Skeletal muscle tissue (tissue), 4 donors: ENCODE results near the gene ZNF433. TPM values are rescaled to one million over a fixed set of nuclear protein-coding genes. Genes with fewer than 3 reads are reported as not detected.

Experiments
- H3K27ac ChIP-seq: one replicate; pipeline ENCODE4 v1.7.0; 2013; ENCODE audit warnings: mild to moderate bottlenecking, low read depth, low read length, inconsistent platforms
- H3K27me3 ChIP-seq, 3 donors: one replicate each; pipeline ENCODE4 v1.7.0; 2013; ENCODE audit warnings: low read length in 3 of 3; ENCODE audit not compliant: control insufficient read depth in 3 of 3, insufficient read depth in 3 of 3
- H3K36me3 ChIP-seq, 3 donors: one replicate each; pipeline ENCODE4 v1.7.0; 2013; ENCODE audit warnings: low read length in 3 of 3; ENCODE audit not compliant: control insufficient read depth in 3 of 3, insufficient read depth in 3 of 3
- H3K4me1 ChIP-seq, 3 donors: one replicate each; pipeline ENCODE4 v1.7.0; 2013; ENCODE audit warnings: low read length in 3 of 3, mild to moderate bottlenecking in 3 of 3; ENCODE audit not compliant: control insufficient read depth in 3 of 3, insufficient read depth in 3 of 3
- H3K4me3 ChIP-seq, 3 donors: one replicate each; pipeline ENCODE4 v1.7.0; 2013; ENCODE audit warnings: low read length in 3 of 3
- H3K9ac ChIP-seq, 3 donors: one replicate each; pipeline ENCODE4 v1.7.0; 2013; ENCODE audit warnings: low read length in 3 of 3, mild to moderate bottlenecking in 3 of 3, moderate library complexity in 2 of 3, low read depth in 1 of 3
- H3K9me3 ChIP-seq, 3 donors: one replicate each; pipeline ENCODE4 v1.7.0; 2013; ENCODE audit warnings: low read length in 3 of 3; ENCODE audit not compliant: control insufficient read depth in 3 of 3
- total RNA-seq: library from RNA; depleted of rRNA; stranded (reverse); fragments of >200 nt; gene quantifications from one replicate; pipeline ENCODE4 v1.2.3, GENCODE V29; 2014
- donor health status: Osteomylitis.

The ZNF433 gene
- total RNA-seq, 1 donor from 2014 or later, result 4.2 TPM

- peaks cover 0 to 6% (median 3%) of the 10 kb centered on the region in 3 donors for H3K27me3 ChIP-seq
- peak overlapping the region; percentile 78 to 88 (median 82) for H3K4me3 ChIP-seq
- no peaks in the 10 kb centered on the region for H3K36me3 ChIP-seq
- H3K9me3 ChIP-seq, result no peaks in the 10 kb centered on the region
- H3K27ac ChIP-seq, result no peak overlapping the region
- peaks cover 7 to 10% (median 8%) of the 10 kb centered on the region in 3 donors for H3K4me1 ChIP-seq
- peak overlapping the region; percentile 45 to 75 (median 69) for H3K9ac ChIP-seq
Observed at GRCh38 chr19:12052091-12052496, 16.6 kb upstream of the ZNF433 start.

- Histone ChIP-seq H3K4me3 (no peak overlapping the region), H3K36me3 (peaks cover 0 to 2% (median 0%) of the 10 kb centered on the region in 3 donors), H3K9ac (no peak overlapping the region), H3K27me3 (peaks cover 0 to 6% (median 3%) of the 10 kb centered on the region in 3 donors), H3K9me3 (peaks cover 4 to 14% (median 14%) of the 10 kb centered on the region in 3 donors), H3K27ac (no peak overlapping the region), H3K4me1 (peaks cover 7 to 8% (median 8%) of the 10 kb centered on the region in 3 donors)
Observed at GRCh38 chr19:12047868-12048267, 12.4 kb upstream of the ZNF433 start.

GRCh38 chr19:12043752-12044422 lies 8.4 kb upstream of the ZNF433 start:
- Histone ChIP-seq H3K27ac (no peak overlapping the region), H3K9me3 (peaks cover 7 to 19% (median 17%) of the 10 kb centered on the region in 3 donors), H3K9ac (no peak overlapping the region), H3K4me1 (no peaks in the 10 kb centered on the region), H3K36me3 (peaks cover 0 to 2% (median 0%) of the 10 kb centered on the region in 3 donors), H3K4me3 (peak overlapping the region in 1 of 3 donors; percentile 48), H3K27me3 (no peaks in the 10 kb centered on the region)

GRCh38 chr19:12042893-12043292 lies 7.4 kb upstream of the ZNF433 start:
- no peak overlapping the region for H3K9ac ChIP-seq

GRCh38 chr19:12034620-12035019 lies 859 bp downstream of the ZNF433 start:
- Histone ChIP-seq H3K4me3 (peak overlapping the region; percentile 91 to 97 (median 94)), H3K27ac (no peak overlapping the region), H3K36me3 (peaks cover 0 to 3% (median 0%) of the 10 kb centered on the region in 3 donors)

More at GRCh38 chr19:12042893-12043292, 7.4 kb upstream of the ZNF433 start:
- H3K4me3 ChIP-seq, result no peak overlapping the region
- H3K27ac ChIP-seq, result no peak overlapping the region
- peaks cover 7 to 19% (median 17%) of the 10 kb centered on the region in 3 donors for H3K9me3 ChIP-seq
- H3K27me3 ChIP-seq, result no peaks in the 10 kb centered on the region
- peaks cover 0 to 2% (median 0%) of the 10 kb centered on the region in 3 donors for H3K36me3 ChIP-seq
- no peaks in the 10 kb centered on the region for H3K4me1 ChIP-seq

GRCh38 chr19:12034198-12034597 lies 1.3 kb downstream of the ZNF433 start:
- H3K9ac ChIP-seq, result peak overlapping the region in 2 of 3 donors; percentile 91 to 98

More at GRCh38 chr19:12034620-12035019, 859 bp downstream of the ZNF433 start:
- peak overlapping the region; percentile 91 to 98 (median 98) for H3K9ac ChIP-seq
- no peaks in the 10 kb centered on the region for H3K9me3 ChIP-seq
- H3K27me3 ChIP-seq, result no peaks in the 10 kb centered on the region
- H3K4me1 ChIP-seq, result peaks cover 5 to 6% (median 6%) of the 10 kb centered on the region in 3 donors

GRCh38 chr19:12015753-12016116 lies 19.7 kb downstream of the ZNF433 start:
- Histone ChIP-seq H3K9ac (no peak overlapping the region), H3K4me3 (peak overlapping the region in 1 of 3 donors; percentile 33), H3K27me3 (no peaks in the 10 kb centered on the region), H3K36me3 (peaks cover 40 to 49% (median 43%) of the 10 kb centered on the region in 3 donors), H3K9me3 (peaks cover 23 to 33% (median 26%) of the 10 kb centered on the region in 3 donors), H3K27ac (no peak overlapping the region), H3K4me1 (no peaks in the 10 kb centered on the region)

More at GRCh38 chr19:12034198-12034597, 1.3 kb downstream of the ZNF433 start:
- Histone ChIP-seq H3K4me3 (peak overlapping the region in 1 of 3 donors; percentile 97), H3K27ac (no peak overlapping the region), H3K36me3 (peaks cover 0 to 3% (median 0%) of the 10 kb centered on the region in 3 donors), H3K27me3 (no peaks in the 10 kb centered on the region), H3K4me1 (peaks cover 5 to 6% (median 6%) of the 10 kb centered on the region in 3 donors), H3K9me3 (no peaks in the 10 kb centered on the region)

- Histone ChIP-seq H3K9me3 (peaks cover 23 to 33% (median 26%) of the 10 kb centered on the region in 3 donors), H3K9ac (no peak overlapping the region), H3K27me3 (no peaks in the 10 kb centered on the region), H3K4me1 (no peaks in the 10 kb centered on the region), H3K36me3 (peaks cover 40 to 49% (median 43%) of the 10 kb centered on the region in 3 donors), H3K27ac (no peak overlapping the region), H3K4me3 (peak overlapping the region in 2 of 3 donors; percentile 7 to 33)
Observed at GRCh38 chr19:12015015-12015752, 20.3 kb downstream of the ZNF433 start.

GRCh38 chr19:12000152-12000981 lies 35.1 kb downstream of the ZNF433 start:
- Histone ChIP-seq H3K36me3 (peaks cover 0 to 3% (median 3%) of the 10 kb centered on the region in 3 donors), H3K27me3 (no peaks in the 10 kb centered on the region), H3K4me1 (no peaks in the 10 kb centered on the region), H3K27ac (no peak overlapping the region), H3K9me3 (no peaks in the 10 kb centered on the region), H3K9ac (no peak overlapping the region), H3K4me3 (no peak overlapping the region)
